ENCODE measurements around the gene UAP1L1.

The UAP1L1 gene

DNA sequence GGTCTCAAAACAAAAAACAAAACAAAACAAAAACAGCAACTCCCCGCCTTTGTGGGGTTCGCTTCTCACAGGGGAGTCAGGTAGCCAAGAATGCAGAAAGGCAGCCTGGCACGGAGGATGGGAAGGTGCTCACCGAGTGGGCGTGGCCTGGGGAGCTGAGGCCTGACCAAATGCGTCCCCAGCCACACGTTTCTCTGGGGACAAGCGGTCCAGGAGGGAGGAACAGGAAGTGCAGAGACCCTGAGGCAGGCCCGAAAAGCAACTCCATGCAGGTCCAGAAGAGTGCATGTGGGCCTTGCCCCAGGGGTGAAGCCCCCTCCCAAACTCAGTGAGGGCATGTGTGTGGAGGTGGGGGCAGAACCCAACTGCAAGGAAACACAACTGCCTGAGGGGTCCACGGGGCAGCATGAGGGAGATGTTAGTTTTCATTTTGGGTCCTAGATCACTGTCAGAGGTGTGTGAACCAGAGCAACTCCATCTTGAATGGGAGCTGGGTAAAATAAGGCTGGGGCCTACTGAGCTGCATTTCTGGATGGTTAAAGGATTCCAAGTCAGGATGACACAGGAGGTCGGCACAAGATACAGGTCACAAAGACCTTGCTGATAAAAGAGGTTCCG lies 2.6 kb upstream of the UAP1L1 start:
- no peak for DNase-seq (ENCODE audit: low read depth, low spot score)

DNA sequence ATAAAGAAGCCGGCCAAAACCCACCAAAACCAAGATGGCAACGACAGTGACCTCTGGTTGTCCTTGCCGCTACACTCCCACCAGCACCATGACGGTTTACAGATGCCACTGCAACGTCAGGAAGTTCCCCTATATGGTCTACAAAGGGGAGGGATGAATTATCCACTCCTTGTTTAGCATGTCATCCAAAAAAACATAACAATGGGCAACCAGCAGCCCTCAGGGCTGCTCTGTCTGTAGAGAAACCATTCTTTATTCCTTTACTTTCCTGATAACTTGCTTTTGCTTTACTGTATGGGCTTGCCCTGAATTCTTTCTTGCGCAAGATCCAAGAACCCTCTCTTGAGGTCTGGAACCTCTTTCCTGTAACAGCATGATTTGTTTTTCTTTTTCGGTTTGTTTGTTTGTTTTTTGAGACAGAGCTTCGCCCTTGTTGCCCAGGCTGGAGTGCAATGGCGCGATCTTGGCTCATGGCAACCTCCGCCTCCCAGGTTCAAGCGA lies 2.0 kb upstream of the UAP1L1 start:
- no peak for DNase-seq (ENCODE audit: low read depth, low spot score)

DNA sequence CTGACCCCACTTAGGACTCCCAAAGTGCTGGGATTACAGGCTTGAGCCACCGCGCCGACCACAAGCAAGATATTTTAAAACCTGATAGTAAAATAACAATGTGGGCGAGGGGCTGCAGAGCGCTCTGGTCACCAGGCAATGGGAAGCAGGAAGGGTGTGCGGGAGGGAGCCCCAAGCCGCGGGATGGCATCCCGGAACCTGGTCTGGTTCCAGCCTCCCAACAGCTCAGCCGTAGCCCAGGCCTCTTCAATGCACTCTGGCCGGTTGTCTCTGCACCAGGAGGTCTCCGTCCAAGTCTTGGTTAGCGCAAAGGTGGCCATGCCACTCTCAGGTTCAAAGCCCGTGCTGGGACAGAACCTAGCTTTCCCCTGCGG lies 694 bp upstream of the UAP1L1 start:
- no peak for DNase-seq (ENCODE audit: low read depth, low spot score)

GRCh38 chr9:137077758-137078693 lies 709 bp downstream of the UAP1L1 start:
- no peak for DNase-seq (ENCODE audit: low read depth, low spot score)

- no peak for DNase-seq (ENCODE audit: low read depth, low spot score)
These were observed 1.5 kb downstream of the UAP1L1 start for GRCh38 chr9:137078701-137079400.

- DNase-seq (ENCODE audit: low read depth, low spot score) = no peak
These were observed 2.1 kb downstream of the UAP1L1 start for GRCh38 chr9:137079401-137079787.

- DNase-seq (ENCODE audit: low read depth, low spot score) = no peak
These were observed 3.2 kb downstream of the UAP1L1 start for GRCh38 chr9:137080260-137081122.

GRCh38 chr9:137082222-137082924 lies 5.1 kb downstream of the UAP1L1 start:
- no peak for DNase-seq (ENCODE audit: low read depth, low spot score)

DNA sequence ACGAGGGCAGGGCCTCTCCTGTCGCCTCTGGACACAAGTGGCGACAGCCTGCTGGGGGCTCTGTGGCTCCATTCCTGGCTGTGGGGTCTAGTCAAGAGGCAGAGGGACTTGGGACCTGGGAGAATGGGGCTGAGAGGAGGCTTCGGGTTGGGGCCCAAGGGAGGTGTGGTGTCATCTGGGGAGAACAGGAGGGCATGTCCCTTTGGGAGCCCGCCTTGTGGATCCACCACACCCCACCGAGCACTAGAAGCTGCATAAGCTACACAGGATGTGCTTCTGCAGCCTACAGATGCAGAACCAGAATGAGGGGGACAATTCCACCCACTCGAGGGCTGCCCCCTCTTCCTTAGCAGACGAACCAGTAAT lies 5.6 kb downstream of the UAP1L1 start:
- no peak for DNase-seq (ENCODE audit: low read depth, low spot score)

DNA sequence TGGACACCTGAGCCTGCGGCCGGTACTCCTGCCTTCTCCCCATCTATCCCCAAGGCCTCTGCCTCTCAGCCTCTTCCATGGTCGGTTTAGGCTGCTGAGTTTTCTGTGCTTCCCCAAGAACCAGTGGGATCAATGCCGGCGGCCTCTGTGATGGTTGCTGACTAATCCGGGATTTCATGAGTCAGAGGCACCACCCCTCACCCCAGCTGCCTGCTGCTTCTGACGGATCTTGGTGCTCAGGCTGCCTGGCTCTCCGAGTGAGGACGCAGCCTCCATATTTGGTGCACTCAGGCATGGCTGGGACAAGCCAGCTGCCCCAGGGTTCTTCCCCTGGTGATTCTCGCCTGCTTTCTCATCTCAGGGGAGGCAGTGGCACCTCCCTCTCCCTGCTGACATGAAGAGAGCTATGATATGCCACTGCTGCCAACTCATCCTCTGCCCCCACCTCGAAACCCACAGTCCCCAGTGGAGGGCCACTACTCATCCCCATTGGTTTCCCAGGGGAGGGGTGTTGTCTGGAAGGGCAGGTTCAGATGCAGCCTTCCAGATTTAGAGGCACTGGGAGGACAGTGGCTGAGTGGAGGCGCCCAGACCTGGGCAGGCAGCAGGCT lies 6.2 kb downstream of the UAP1L1 start:
- peak; percentile 76 for DNase-seq (ENCODE audit: low read depth, low spot score)

DNA sequence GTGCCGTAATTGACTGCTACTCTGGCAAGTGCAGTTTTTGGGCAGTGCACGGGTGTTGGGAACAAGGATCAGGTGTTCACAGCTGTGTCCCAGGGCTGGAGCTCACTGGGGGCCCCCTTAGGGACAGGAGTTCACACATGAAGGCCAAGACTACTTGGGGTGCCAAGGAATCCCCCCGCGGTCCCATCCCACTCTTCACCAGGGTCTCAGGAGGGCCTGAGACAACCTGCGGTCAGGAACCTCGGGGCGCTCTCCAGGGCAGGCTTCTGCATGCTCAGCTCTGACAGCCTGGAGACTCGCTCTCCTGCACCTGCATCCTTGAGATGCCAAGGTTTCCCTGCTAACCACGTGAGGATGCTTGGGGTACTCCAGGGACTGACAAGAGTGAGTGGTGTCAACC lies 7.2 kb downstream of the UAP1L1 start:
- DNase-seq (ENCODE audit: low read depth, low spot score) = no peak

GRCh38 chr9:137085920-137086530 lies 8.7 kb downstream of the UAP1L1 start:
- no peak for DNase-seq (ENCODE audit: low read depth, low spot score)

- DNase-seq (ENCODE audit: low read depth, low spot score) = peak; percentile 97
These were observed 9.5 kb downstream of the UAP1L1 start, which contains the start of gene MAN1B1 for GRCh38 chr9:137086531-137087408. TSS of gene MAN1B1 (plus strand) at chr9:137086985. CDS start at chr9:137087000, 15 bp downstream.

GRCh38 chr9:137087409-137087925 lies 10.2 kb downstream of the UAP1L1 start:
- no peak for DNase-seq (ENCODE audit: low read depth, low spot score)

GRCh38 chr9:137088121-137088520 lies 10.8 kb downstream of the UAP1L1 start:
- DNase-seq (ENCODE audit: low read depth, low spot score) = no peak

DNA sequence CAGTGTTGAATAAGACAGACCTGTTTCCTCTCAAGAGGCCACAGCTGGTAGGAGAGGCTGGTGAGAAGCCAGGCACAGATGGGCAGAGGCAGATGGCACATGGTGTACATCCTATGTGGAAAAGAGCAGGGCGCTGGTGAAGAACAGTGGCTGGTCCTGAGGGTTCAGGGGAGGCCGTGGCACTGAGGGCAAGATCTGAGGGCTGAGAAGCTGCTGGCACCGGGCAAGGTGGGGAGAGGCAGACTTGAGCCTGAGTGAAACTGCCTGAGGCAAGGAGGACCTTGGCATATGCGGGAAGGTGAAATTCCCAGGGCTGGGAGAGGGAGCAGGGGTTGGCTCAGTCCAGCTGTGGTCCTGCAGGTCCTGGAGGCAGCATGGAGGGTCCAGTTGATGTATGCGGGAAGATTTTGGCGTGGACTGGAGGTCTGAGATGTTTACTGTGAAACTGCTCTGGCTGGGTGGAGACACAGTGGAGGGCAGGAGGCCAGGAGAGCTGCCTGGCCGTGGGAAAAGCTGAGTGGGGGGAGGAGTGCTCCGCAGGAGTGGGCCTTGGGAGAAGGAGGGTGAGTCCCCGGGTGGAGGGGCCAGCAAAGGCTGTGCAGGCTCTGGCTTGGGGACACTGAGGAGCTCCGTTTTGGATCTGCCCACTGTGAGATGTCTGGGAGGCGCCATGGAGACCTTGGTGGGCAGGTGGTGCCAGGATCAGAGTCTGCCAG lies 12.1 kb downstream of the UAP1L1 start:
- no peak for DNase-seq (ENCODE audit: low read depth, low spot score)

- no peak for DNase-seq (ENCODE audit: low read depth, low spot score)
These were observed 18.6 kb downstream of the UAP1L1 start for GRCh38 chr9:137095664-137096517.

Data from brain pericyte (primary cell).